ENCODE results near the gene DLG1. TPM values are rescaled to one million over a fixed set of nuclear protein-coding genes. Genes with fewer than 3 reads are reported as not detected.

DLG1 gene
- total RNA-seq, 1 experiment from 2014 or later: 89.8 TPM

DNA sequence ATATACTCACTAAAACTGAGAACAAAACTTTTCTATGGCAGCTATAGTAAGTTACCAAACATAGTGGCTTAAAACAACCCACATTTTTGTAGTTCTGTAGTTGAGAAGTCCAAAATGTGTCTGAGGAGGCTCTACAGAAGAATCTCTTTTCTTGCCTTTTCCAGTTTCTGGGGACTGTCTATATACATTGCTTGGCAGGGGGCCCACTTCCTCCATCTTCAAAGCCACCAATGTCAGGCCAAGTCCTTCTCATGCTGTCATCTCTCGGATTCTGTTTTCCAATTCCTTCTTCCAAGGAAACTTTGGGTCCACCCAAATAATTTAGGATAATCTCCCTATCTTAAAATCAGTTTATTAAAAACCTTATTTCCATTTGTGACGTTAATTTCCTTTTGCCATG, 92.7 kb downstream of the DLG1 start:
- H3K9me3 ChIP-seq (ENCODE audit: control insufficient read depth in 1 of 2, insufficient read depth in 1 of 2, low read depth in 1 of 2, low read length in 2 of 2): no peaks in the 10 kb centered on the region
- H3K4me3 ChIP-seq (replicated peaks in 1 of 2; ENCODE audit: low read depth in 1 of 2, low read length in 2 of 2): no peak overlapping the region
- H3K27ac ChIP-seq (ENCODE audit: low read depth, low read length): no peak overlapping the region
- H3K9ac ChIP-seq (ENCODE audit: low read length): no peak overlapping the region
- no peak for ATAC-seq
- intact Hi-C loops (cut with micrococcal nuclease): no loop called here
- ChIA-PET RAD21 (ENCODE audit: low non-redundant PET in 1 of 2, low total read pairs in 2 of 2, uncharacterized antibody in 2 of 2, unreplicated experiment in 2 of 2) (no interaction called here), CTCF (interaction anchor here (0.6 kb wide), 1 partner anchor 92 kb away, joined by 3 read pairs; the partner anchor contains the start of gene DLG1), POLR2A (no interaction called here)
- H4K20me1 ChIP-seq (ENCODE audit: insufficient read depth): peaks cover 21% of the 10 kb centered on the region; the same call in 1 of the 2 replicates
- H3K36me3 ChIP-seq (ENCODE audit: control insufficient read depth in 1 of 2, insufficient read depth in 2 of 2, low read length in 2 of 2): no peaks in the 10 kb centered on the region
- H3K4me2 ChIP-seq (ENCODE audit: low read length): no peak overlapping the region
- TF ChIP-seq, protein P1, sequence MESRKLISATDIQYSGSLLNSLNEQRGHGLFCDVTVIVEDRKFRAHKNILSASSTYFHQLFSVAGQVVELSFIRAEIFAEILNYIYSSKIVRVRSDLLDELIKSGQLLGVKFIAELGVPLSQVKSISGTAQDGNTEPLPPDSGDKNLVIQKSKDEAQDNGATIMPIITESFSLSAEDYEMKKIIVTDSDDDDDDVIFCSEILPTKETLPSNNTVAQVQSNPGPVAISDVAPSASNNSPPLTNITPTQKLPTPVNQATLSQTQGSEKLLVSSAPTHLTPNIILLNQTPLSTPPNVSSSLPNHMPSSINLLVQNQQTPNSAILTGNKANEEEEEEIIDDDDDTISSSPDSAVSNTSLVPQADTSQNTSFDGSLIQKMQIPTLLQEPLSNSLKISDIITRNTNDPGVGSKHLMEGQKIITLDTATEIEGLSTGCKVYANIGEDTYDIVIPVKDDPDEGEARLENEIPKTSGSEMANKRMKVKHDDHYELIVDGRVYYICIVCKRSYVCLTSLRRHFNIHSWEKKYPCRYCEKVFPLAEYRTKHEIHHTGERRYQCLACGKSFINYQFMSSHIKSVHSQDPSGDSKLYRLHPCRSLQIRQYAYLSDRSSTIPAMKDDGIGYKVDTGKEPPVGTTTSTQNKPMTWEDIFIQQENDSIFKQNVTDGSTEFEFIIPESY (IDR thresholded peaks at IDR 0.05; ENCODE audit: extremely low read depth, insufficient replicate concordance, low read length): no peak
- TF ChIP-seq, protein P2, sequence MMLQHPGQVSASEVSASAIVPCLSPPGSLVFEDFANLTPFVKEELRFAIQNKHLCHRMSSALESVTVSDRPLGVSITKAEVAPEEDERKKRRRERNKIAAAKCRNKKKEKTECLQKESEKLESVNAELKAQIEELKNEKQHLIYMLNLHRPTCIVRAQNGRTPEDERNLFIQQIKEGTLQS (IDR thresholded peaks at IDR 0.05): no peak
- TF ChIP-seq ELF1 (IDR thresholded peaks at IDR 0.05; ENCODE audit: borderline replicate concordance, low read depth): no peak
- TF ChIP-seq, protein P3, sequence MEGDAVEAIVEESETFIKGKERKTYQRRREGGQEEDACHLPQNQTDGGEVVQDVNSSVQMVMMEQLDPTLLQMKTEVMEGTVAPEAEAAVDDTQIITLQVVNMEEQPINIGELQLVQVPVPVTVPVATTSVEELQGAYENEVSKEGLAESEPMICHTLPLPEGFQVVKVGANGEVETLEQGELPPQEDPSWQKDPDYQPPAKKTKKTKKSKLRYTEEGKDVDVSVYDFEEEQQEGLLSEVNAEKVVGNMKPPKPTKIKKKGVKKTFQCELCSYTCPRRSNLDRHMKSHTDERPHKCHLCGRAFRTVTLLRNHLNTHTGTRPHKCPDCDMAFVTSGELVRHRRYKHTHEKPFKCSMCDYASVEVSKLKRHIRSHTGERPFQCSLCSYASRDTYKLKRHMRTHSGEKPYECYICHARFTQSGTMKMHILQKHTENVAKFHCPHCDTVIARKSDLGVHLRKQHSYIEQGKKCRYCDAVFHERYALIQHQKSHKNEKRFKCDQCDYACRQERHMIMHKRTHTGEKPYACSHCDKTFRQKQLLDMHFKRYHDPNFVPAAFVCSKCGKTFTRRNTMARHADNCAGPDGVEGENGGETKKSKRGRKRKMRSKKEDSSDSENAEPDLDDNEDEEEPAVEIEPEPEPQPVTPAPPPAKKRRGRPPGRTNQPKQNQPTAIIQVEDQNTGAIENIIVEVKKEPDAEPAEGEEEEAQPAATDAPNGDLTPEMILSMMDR (IDR thresholded peaks at IDR 0.05 in 2 of 3, conservative IDR thresholded peaks at IDR 0.05 in 1 of 3; ENCODE audit: borderline replicate concordance in 1 of 3, insufficient read depth in 1 of 3, low read depth in 2 of 3, low read length in 2 of 3): no peak
- no peak for TF ChIP-seq ZFX (IDR thresholded peaks at IDR 0.05)
- TF ChIP-seq EGR1 (IDR thresholded peaks at IDR 0.05; ENCODE audit: low read depth): no peak
- no peak for TF ChIP-seq EZH2 (IDR thresholded peaks at IDR 0.05)
- no peak for TF ChIP-seq ZNF274 (IDR thresholded peaks at IDR 0.05; ENCODE audit: low read depth, low read length)
- no peak for TF ChIP-seq FOSL1 (IDR thresholded peaks at IDR 0.05; ENCODE audit: low read depth)
- peaks cover 95% of the 10 kb centered on the region for H3K79me2 ChIP-seq (ENCODE audit: insufficient read depth, low read length)
- DNase-seq (ENCODE audit: low read depth, low spot score): no peak
- no peaks in the 10 kb centered on the region for H3K4me1 ChIP-seq (ENCODE audit: control insufficient read depth in 1 of 2, insufficient read depth in 2 of 2, low read length in 2 of 2)
- no peak overlapping the region for H2AFZ ChIP-seq (ENCODE audit: low read depth, low read length, poor library complexity, severe bottlenecking)
- no TSS peak for BruUV-seq (replicated peaks)
- H3K27me3 ChIP-seq (ENCODE audit: insufficient read depth, low read length): no peaks in the 10 kb centered on the region
- H3K9me2 ChIP-seq (ENCODE audit: insufficient read depth): no peaks in the 10 kb centered on the region

Data from HCT116 (cell line).